ENCODE measurements around the gene RTL1. TPM values are rescaled to one million over a fixed set of nuclear protein-coding genes. Genes with fewer than 3 reads are reported as not detected.

RTL1 gene
- total RNA-seq, 4 donors from 2014 or later, result 0.31 TPM; not detected in 3

GRCh38 chr14:100849115-100849781, 54.3 kb downstream of the RTL1 start:
- Histone ChIP-seq H3K9me3 (no peaks in the 10 kb centered on the region), H3K27me3 (peaks cover 12% of the 10 kb centered on the region), H3K4me1 (no peaks in the 10 kb centered on the region), H3K36me3 (no peaks in the 10 kb centered on the region), H3K4me3 (no peak overlapping the region), H3K27ac (no peak overlapping the region)
- 44 to 59% methylated on average over 5 to 8 of the region's 8 CpGs for WGBS, 2 donors (ENCODE audit: low coverage in 1 of 2)
- no peak for ATAC-seq
- TF ChIP-seq CTCF (IDR thresholded peaks at IDR 0.05), result no peak
- TF ChIP-seq POLR2AphosphoS5 (IDR thresholded peaks at IDR 0.05), result no peak
- no peak for TF ChIP-seq EP300 (IDR thresholded peaks at IDR 0.05)

GRCh38 chr14:100846309-100846859, 57.1 kb downstream of the RTL1 start:
- TF ChIP-seq POLR2A (IDR thresholded peaks at IDR 0.05) (no peak), CTCF (IDR thresholded peaks at IDR 0.05) (no peak), EP300 (IDR thresholded peaks at IDR 0.05) (no peak), POLR2AphosphoS5 (IDR thresholded peaks at IDR 0.05) (no peak)
- Histone ChIP-seq H3K4me3 (no peak overlapping the region), H3K27ac (no peak overlapping the region), H3K9me3 (no peaks in the 10 kb centered on the region), H3K27me3 (peaks cover 12% of the 10 kb centered on the region), H3K36me3 (no peaks in the 10 kb centered on the region), H3K4me1 (peaks cover 0 to 19% (median 0%) of the 10 kb centered on the region in 3 donors)
- no peak for ATAC-seq
- WGBS, 2 donors (ENCODE audit: low coverage in 1 of 2), result 94 to 95% methylated on average over 2 to 6 of the region's 8 CpGs

- Histone ChIP-seq H3K9me3 (no peaks in the 10 kb centered on the region), H3K4me3 (no peak overlapping the region), H3K27me3 (peaks cover 12% of the 10 kb centered on the region), H3K36me3 (no peaks in the 10 kb centered on the region), H3K4me1 (peaks cover 0 to 19% (median 0%) of the 10 kb centered on the region in 3 donors), H3K27ac (no peak overlapping the region)
- no peak for TF ChIP-seq EP300 (IDR thresholded peaks at IDR 0.05)
- no peak for TF ChIP-seq POLR2AphosphoS5 (IDR thresholded peaks at IDR 0.05)
- TF ChIP-seq CTCF (IDR thresholded peaks at IDR 0.05), result no peak
- no peak for TF ChIP-seq POLR2A (IDR thresholded peaks at IDR 0.05)
- WGBS, 2 donors (ENCODE audit: low coverage in 1 of 2), result 75% methylated on average over 4 of the region's 17 CpGs; no CpG with 5 or more reads in 1 of the 2 donors
- no peak for ATAC-seq
Measured at GRCh38 chr14:100845341-100845740, 58.2 kb downstream of the RTL1 start.

- Histone ChIP-seq H3K4me1 (peaks cover 0 to 19% (median 0%) of the 10 kb centered on the region in 3 donors), H3K9me3 (no peaks in the 10 kb centered on the region), H3K36me3 (no peaks in the 10 kb centered on the region), H3K4me3 (no peak overlapping the region), H3K27me3 (peaks cover 12% of the 10 kb centered on the region), H3K27ac (no peak overlapping the region)
- whole genome bisulfite sequencing, 2 donors (ENCODE audit: low coverage in 1 of 2), result 80% methylated on average over 1 of the region's 13 CpGs; no CpG with 5 or more reads in 1 of the 2 donors
- TF ChIP-seq POLR2A (IDR thresholded peaks at IDR 0.05), result no peak
- no peak for TF ChIP-seq POLR2AphosphoS5 (IDR thresholded peaks at IDR 0.05)
- no peak for TF ChIP-seq EP300 (IDR thresholded peaks at IDR 0.05)
- no peak for TF ChIP-seq CTCF (IDR thresholded peaks at IDR 0.05)
- no peak for ATAC-seq
Measured at GRCh38 chr14:100844846-100845245, 58.7 kb downstream of the RTL1 start.

GRCh38 chr14:100844421-100844820, 59.1 kb downstream of the RTL1 start:
- Histone ChIP-seq H3K9me3 (no peaks in the 10 kb centered on the region), H3K36me3 (no peaks in the 10 kb centered on the region), H3K4me1 (peaks cover 0 to 22% (median 0%) of the 10 kb centered on the region in 3 donors), H3K4me3 (no peak overlapping the region), H3K27ac (no peak overlapping the region), H3K27me3 (peaks cover 12% of the 10 kb centered on the region)
- TF ChIP-seq EP300 (IDR thresholded peaks at IDR 0.05) (no peak), POLR2AphosphoS5 (IDR thresholded peaks at IDR 0.05) (no peak), CTCF (IDR thresholded peaks at IDR 0.05) (no peak), POLR2A (IDR thresholded peaks at IDR 0.05) (no peak)
- ATAC-seq, result no peak
- WGBS, 2 donors (ENCODE audit: low coverage in 1 of 2), result 75 to 77% methylated on average over 2 to 9 of the region's 9 CpGs

Measured in gastroesophageal sphincter (tissue), 4 donors.